Thoracic aorta (tissue), 2 donors: ENCODE results near the gene DACT2. TPM values are rescaled to one million over a fixed set of nuclear protein-coding genes. Genes with fewer than 3 reads are reported as not detected.

ENCODE experiments used
- ATAC-seq: fragments of 150-250 bp; one replicate; pipeline ENCODE4 v1.8.0; 2017; ENCODE audit warnings: low read depth; ENCODE audit not compliant: insufficient number of reproducible peaks, low FRiP score
- DNase-seq: peaks from one replicate; pipeline ENCODE4 v3.0.0-alpha.2; 2020; ENCODE audit warnings: low spot score
- H3K27ac ChIP-seq, 2 donors: fragments of 200-600 bp; sonication (generic); 1 replicate in 1 of 2; 2 replicates in 1 of 2; pipeline ENCODE4 v1.5.1; 2016; ENCODE audit warnings: mild to moderate bottlenecking in 2 of 2, moderate library complexity in 2 of 2
- H3K27me3 ChIP-seq: fragments of 200-600 bp; sonication (generic); replicated peaks from 2 replicates; pipeline ENCODE4 v1.6.0; 2016; ENCODE audit warnings: mild to moderate bottlenecking; ENCODE audit not compliant: insufficient read depth
- H3K36me3 ChIP-seq: fragments of 200-600 bp; sonication (generic); one replicate; pipeline ENCODE4 v1.5.1; 2016
- H3K4me1 ChIP-seq, 2 donors: fragments of 200-600 bp; sonication (generic); 1 replicate in 1 of 2; 2 replicates in 1 of 2; pipeline versions ENCODE4 v1.5.1 to v1.6.0; 2016; ENCODE audit warnings: low read depth in 2 of 2, mild to moderate bottlenecking in 1 of 2; ENCODE audit not compliant: control insufficient read depth in 1 of 2
- H3K4me3 ChIP-seq: fragments of 200-600 bp; sonication (generic); 2 replicates; pipeline ENCODE4 v1.5.1; 2016; ENCODE audit warnings: mild to moderate bottlenecking
- H3K9me3 ChIP-seq: fragments of 200-600 bp; sonication (generic); 2 replicates; pipeline ENCODE4 v1.5.1; 2016
- total RNA-seq, 2 donors: library from RNA; depleted of rRNA; stranded (reverse); fragments of >200 nt; gene quantifications; one replicate each; pipeline versions ENCODE4 v1.1.0 to v1.2.3, GENCODE V29; 2016
- TF ChIP-seq, protein P1 (sequence below): fragments of 200-600 bp; sonication (generic); IDR thresholded peaks from one replicate; pipeline ENCODE4 v1.5.1; 2019; ENCODE audit warnings: antibody characterized with exemption

The DACT2 gene
- total RNA-seq, 2 donors from 2014 or later, result 0.28 to 0.41 TPM

DNA sequence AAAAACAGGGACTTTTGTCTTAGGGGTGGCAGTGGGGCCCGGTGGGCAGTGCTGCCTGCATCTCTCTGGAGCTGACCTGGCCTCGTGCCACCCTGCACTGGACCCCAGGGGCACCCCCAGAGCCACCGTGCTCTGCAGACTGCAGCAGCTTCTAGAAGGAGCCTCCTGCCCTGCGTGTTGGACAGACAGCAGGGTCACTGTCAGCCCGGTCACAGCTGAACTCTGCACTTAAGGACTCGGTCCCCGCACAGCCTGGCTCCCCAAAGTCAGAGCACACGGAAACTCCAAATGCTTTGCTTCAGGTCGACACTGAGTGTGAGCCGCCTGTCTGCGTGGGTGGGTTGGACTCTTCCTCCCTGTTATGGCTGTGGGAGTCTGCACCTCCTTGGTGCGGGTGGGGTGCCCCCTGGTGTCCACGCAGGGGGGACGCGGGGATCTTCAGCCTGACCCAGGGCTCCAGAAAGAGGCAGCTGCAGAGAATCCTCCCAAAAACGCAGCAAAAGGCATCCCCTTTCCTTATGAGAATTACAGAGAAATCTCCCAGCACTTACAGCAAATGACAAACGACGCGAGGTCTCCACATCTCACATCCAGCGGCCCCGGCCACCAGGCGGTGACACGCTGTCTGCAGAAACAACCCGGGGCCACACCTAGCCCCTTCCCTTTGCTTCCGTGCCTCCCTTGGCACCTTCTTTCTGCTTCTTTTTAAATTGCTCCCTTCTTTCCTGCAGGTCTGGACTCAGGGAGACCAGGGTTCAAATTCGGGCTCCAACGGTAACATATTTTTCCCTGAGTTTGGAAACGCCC is 36.3 kb upstream of the DACT2 start:
- TF ChIP-seq, protein P1, sequence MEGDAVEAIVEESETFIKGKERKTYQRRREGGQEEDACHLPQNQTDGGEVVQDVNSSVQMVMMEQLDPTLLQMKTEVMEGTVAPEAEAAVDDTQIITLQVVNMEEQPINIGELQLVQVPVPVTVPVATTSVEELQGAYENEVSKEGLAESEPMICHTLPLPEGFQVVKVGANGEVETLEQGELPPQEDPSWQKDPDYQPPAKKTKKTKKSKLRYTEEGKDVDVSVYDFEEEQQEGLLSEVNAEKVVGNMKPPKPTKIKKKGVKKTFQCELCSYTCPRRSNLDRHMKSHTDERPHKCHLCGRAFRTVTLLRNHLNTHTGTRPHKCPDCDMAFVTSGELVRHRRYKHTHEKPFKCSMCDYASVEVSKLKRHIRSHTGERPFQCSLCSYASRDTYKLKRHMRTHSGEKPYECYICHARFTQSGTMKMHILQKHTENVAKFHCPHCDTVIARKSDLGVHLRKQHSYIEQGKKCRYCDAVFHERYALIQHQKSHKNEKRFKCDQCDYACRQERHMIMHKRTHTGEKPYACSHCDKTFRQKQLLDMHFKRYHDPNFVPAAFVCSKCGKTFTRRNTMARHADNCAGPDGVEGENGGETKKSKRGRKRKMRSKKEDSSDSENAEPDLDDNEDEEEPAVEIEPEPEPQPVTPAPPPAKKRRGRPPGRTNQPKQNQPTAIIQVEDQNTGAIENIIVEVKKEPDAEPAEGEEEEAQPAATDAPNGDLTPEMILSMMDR, result peak; percentile 50
- DNase-seq (no peak), ATAC-seq (no peak)
- H3K9me3 ChIP-seq, result no peaks in the 10 kb centered on the region
- no peaks in the 10 kb centered on the region for H3K4me1 ChIP-seq
- H3K27me3 ChIP-seq, result no peaks in the 10 kb centered on the region
- H3K27ac ChIP-seq, result no peak overlapping the region
- no peaks in the 10 kb centered on the region for H3K36me3 ChIP-seq
- H3K4me3 ChIP-seq, result no peak overlapping the region

DNA sequence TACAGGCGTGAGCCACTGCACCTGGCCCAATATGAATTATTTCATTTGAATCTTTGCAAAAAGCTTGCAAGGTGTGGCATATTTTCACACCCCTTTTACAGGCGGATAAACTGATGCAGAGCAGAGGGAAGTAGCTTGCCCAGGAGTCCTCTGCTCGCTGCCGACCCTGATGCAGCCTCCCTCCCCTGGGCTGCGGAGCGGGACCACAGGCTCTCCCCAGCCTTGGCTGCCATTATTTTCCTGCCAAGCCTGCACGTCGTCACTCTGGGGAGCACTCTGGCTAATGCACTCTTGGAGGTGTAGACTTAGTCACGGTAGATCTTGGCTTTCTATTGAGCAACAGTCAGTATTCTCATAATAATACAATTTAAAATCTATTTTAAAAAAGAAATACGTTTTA is 34.8 kb upstream of the DACT2 start:
- Histone ChIP-seq H3K4me3 (no peak overlapping the region), H3K4me1 (no peaks in the 10 kb centered on the region), H3K27ac (no peak overlapping the region), H3K9me3 (no peaks in the 10 kb centered on the region), H3K36me3 (no peaks in the 10 kb centered on the region), H3K27me3 (no peaks in the 10 kb centered on the region)
- DNase-seq (no peak), ATAC-seq (no peak)
- TF ChIP-seq, protein P1, result no peak

DNA sequence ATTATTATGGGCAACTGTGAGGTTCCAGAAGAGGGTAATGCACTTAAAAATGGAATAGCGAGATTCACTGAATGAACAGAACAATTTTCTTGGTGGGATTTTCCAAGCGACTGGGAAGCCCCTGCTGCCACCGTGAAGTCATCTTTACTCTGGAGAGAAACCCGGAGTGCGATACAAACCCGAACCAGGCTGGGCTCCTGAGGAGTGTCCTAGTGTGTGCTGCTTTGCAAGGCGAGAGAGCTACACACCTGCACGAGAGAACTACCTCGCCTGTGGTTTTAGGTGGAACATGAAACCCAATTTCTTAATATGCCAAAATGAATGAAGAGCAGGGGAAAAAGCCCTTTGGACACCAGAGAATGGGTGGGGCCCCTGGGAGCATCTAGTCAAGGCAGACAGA is 33.5 kb upstream of the DACT2 start:
- Histone ChIP-seq H3K9me3 (no peaks in the 10 kb centered on the region), H3K36me3 (no peaks in the 10 kb centered on the region), H3K27me3 (no peaks in the 10 kb centered on the region), H3K27ac (no peak overlapping the region), H3K4me1 (no peaks in the 10 kb centered on the region), H3K4me3 (no peak overlapping the region)
- no peak for DNase-seq
- ATAC-seq, result no peak
- TF ChIP-seq, protein P1, result no peak

DNA sequence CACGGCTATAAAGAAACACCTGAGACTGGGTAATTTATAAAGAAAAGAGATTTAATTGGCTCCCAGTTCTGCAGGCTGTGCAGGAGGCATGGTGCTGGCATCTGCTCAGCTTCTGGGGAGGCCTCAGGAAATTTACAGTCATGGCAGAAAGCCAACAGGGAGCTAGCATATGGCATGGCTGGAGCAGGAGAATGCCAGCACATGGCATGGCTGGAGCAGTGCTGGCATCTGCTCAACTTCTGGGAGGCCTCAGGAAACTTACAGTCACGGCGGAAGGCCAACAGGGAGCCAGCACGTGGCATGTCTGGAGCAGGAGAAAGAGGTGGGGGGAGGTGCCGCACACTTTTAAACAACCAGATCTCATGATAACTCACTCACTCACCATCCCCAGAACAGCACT is 32.5 kb upstream of the DACT2 start:
- H3K4me3 ChIP-seq, result no peak overlapping the region
- H3K9me3 ChIP-seq, result no peaks in the 10 kb centered on the region
- DNase-seq (no peak), ATAC-seq (no peak)
- H3K4me1 ChIP-seq, result no peaks in the 10 kb centered on the region
- no peaks in the 10 kb centered on the region for H3K36me3 ChIP-seq
- H3K27me3 ChIP-seq, result no peaks in the 10 kb centered on the region
- TF ChIP-seq, protein P1, result no peak
- H3K27ac ChIP-seq, result no peak overlapping the region

DNA sequence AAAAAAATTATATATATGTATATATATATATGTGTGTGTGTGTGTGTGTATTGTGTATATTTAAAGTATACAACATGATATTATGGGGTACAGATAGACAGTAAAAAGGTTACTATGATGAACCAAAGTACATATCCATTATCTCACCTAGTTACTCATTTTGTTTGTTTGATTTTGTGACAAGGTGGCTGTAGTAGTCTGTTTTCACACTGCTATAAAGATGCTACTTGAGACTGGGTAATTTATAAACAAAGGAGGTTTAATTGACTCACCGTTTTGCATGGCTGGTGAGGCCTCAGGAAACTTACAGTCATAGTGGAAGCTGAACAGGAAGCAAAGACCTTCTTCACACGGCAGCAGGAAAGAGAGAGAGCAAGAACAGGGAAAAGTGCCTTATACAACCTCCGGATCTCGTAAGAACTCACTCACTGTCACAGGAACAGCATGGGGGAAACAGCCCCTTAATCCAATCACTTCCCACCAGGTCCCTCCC is 30.2 kb upstream of the DACT2 start:
- DNase-seq (no peak), ATAC-seq (no peak)
- Histone ChIP-seq H3K27ac (no peak overlapping the region), H3K36me3 (no peaks in the 10 kb centered on the region), H3K4me1 (no peaks in the 10 kb centered on the region), H3K27me3 (no peaks in the 10 kb centered on the region), H3K4me3 (no peak overlapping the region), H3K9me3 (no peaks in the 10 kb centered on the region)
- TF ChIP-seq, protein P1, result no peak
